Measurements from ENCODE around the gene COPS6.

COPS6 gene

GRCh38 chr7:100137851-100138760 is 49.3 kb downstream of the COPS6 start:
- TF ChIP-seq GATA2 (IDR thresholded peaks at IDR 0.05; ENCODE audit: low read depth, low read length) (no peak), GATA3 (IDR thresholded peaks at IDR 0.05; ENCODE audit: low read depth, low read length) (no peak)

DNA sequence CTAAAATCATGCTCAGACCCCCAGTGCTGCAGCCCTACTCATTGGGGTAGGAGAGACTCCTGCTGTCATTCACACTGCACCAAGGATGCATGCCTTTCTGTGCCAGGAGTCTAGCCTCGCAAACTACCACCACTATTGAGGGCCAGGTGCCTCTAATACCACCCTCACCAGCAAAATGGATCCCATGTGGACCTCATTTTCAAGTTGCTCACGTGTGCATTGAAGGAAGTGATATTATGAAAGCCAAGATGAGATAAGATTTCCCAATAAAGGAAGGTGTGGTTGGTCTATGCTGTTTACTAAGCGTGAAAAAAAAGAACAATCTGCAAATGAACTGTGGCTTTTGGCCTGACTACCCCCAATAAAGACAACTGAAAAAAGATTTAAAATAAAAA is 52.8 kb downstream of the COPS6 start:
- no peak for TF ChIP-seq GATA3 (IDR thresholded peaks at IDR 0.05; ENCODE audit: low read depth, low read length)
- no peak for TF ChIP-seq GATA2 (IDR thresholded peaks at IDR 0.05; ENCODE audit: low read depth, low read length)

All from SH-SY5Y (cell line).